Naive thymus-derived CD8-positive, alpha-beta T cell (primary cell): Measurements from ENCODE around the gene PKLR. TPM values are rescaled to one million over a fixed set of nuclear protein-coding genes. Genes with fewer than 3 reads are reported as not detected.
"Not testable (repeated sequence)": the region's sequence is repeated elsewhere in the genome, so short reads cannot be mapped to it uniquely, and the experiment has no call there.

Experiments used
- ATAC-seq, 2 donors: fragments of 150-1000 bp; cut with Tn5 transposase in 1 of 2; sonication (Bioruptor Pico), chemical (Tn5 transposase) in 1 of 2; 1 replicate in 1 of 2; 2 replicates in 1 of 2; pipeline ENCODE4 v1.10.0; 2021; ENCODE audit warnings: mild to moderate bottlenecking in 2 of 2, moderate library complexity in 2 of 2
- POLR2A ChIA-PET: fragments of 350-600 bp; sonication (Branson Sonifier 250); formaldehyde crosslinking; loops from one replicate; lab custom pipeline; 2021; ENCODE audit warnings: antibody characterized with exemption; lab: Charles Lee
- DNase-seq, 10 donors: peaks; one replicate each; pipeline versions ENCODE4 v3.0.0 to v3.0.0-alpha.2; 2020 to 2022
- H3K27ac Mint-ChIP-seq, 10 donors: one replicate each; pipeline ENCODE4 v1.8.0; 2020 to 2022; ENCODE audit warnings: mild to moderate bottlenecking in 10 of 10, mixed read lengths in 10 of 10, moderate library complexity in 4 of 10, inconsistent platforms in 1 of 10
- H3K27me3 Mint-ChIP-seq, 5 donors: one replicate each; pipeline ENCODE4 v1.8.0; 2021 to 2022; ENCODE audit warnings: mixed read lengths in 5 of 5
- H3K36me3 Mint-ChIP-seq, 3 donors: one replicate each; pipeline ENCODE4 v1.8.0; 2020 to 2022; ENCODE audit warnings: mixed read lengths in 3 of 3, mild to moderate bottlenecking in 2 of 3, inconsistent platforms in 1 of 3
- H3K4me1 Mint-ChIP-seq, 4 donors: one replicate each; pipeline ENCODE4 v1.8.0; 2021 to 2022; ENCODE audit warnings: mixed read lengths in 4 of 4
- H3K4me3 Mint-ChIP-seq, 10 donors: one replicate each; pipeline ENCODE4 v1.8.0; 2020 to 2022; ENCODE audit warnings: mild to moderate bottlenecking in 10 of 10, mixed read lengths in 10 of 10, moderate library complexity in 6 of 10, inconsistent platforms in 1 of 10
- H3K9me3 Mint-ChIP-seq, 9 donors: one replicate each; pipeline ENCODE4 v1.8.0; 2020 to 2022; ENCODE audit warnings: mixed read lengths in 9 of 9, mild to moderate bottlenecking in 3 of 9, inconsistent platforms in 1 of 9, moderate library complexity in 1 of 9
- polyA plus RNA-seq, 3 donors: library from polyadenylated mRNA; unstranded; fragments of 300-500 nt; fragmentation: Illumina TruSeq; gene quantifications; one replicate each; pipeline ENCODE4 v1.2.3, GENCODE V29; 2021
- total RNA-seq, 8 experiments: library from RNA in 2 of 8; stranded (reverse) in 2 of 8; gene quantifications; one replicate each; pipeline ENCODE4 v1.2.3 and lab custom pipeline; 2021 to 2026

Gene PKLR
- total and polyA plus RNA-seq, 5 experiments from 2014 or later = not detected

GRCh38 chr1:155295183-155295941, 5.9 kb downstream of the PKLR start:
- Mint-ChIP-seq H3K9me3 (no peaks in the 10 kb centered on the region), H3K36me3 (peaks cover 0 to 2% (median 0%) of the 10 kb centered on the region in 3 donors), H3K4me3 (no peak overlapping the region), H3K27ac (no peak overlapping the region), H3K27me3 (peaks cover 23 to 49% (median 38%) of the 10 kb centered on the region in 5 donors), H3K4me1 (peaks cover 3 to 11% (median 6%) of the 10 kb centered on the region in 4 donors)
- DNase-seq (no peak), ATAC-seq (no peak)
- POLR2A ChIA-PET = no interaction called here

GRCh38 chr1:155294520-155295182, 6.6 kb downstream of the PKLR start:
- ATAC-seq = no peak
- peaks cover 3 to 11% (median 6%) of the 10 kb centered on the region in 4 donors for H3K4me1 Mint-ChIP-seq
- H3K27me3 Mint-ChIP-seq = peaks cover 25 to 49% (median 42%) of the 10 kb centered on the region in 5 donors
- peaks cover 0 to 2% (median 0%) of the 10 kb centered on the region in 3 donors for H3K36me3 Mint-ChIP-seq
- POLR2A ChIA-PET = no interaction called here
- H3K27ac Mint-ChIP-seq = peak overlapping the region in 1 of 10 donors; percentile 54
- no peaks in the 10 kb centered on the region for H3K9me3 Mint-ChIP-seq
- peak overlapping the region in 4 of 10 donors; percentile 0 to 61 (median 42) for H3K4me3 Mint-ChIP-seq
- no peak for DNase-seq

GRCh38 chr1:155293086-155293749, 8.0 kb downstream of the PKLR start:
- Mint-ChIP-seq H3K27ac (peak overlapping the region in 1 of 10 donors; percentile 38), H3K4me3 (no peak overlapping the region), H3K9me3 (no peaks in the 10 kb centered on the region), H3K27me3 (peaks cover 25 to 49% (median 39%) of the 10 kb centered on the region in 5 donors), H3K4me1 (peaks cover 3 to 11% (median 6%) of the 10 kb centered on the region in 4 donors), H3K36me3 (peaks cover 0 to 2% (median 0%) of the 10 kb centered on the region in 3 donors)
- DNase-seq (no peak), ATAC-seq (no peak)
- POLR2A ChIA-PET = interaction anchor here (0.9 kb wide), 1 partner anchor 28 kb away, joined by 4 read pairs; no protein-coding TSS in a partner anchor

DNA sequence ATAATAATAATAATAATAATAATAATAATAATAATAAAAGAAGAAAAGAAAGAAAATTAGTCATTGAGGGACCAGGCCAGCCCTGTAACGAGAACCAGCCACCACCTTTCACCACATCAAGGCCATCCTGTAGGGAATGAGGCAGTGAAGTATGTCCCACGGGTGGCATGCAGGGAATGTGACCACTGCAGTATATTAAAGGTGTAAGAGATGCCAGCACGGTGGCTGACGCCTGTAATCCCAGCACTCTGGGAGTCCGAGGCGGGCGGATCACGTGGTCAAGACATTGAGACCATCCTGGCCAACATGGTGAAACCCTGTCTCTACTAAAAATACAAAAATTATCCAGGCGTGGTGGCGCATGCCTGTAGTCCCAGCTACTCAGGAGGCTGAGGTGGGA, 10.2 kb downstream of the PKLR start:
- Mint-ChIP-seq H3K27me3 (peaks cover 15 to 28% (median 21%) of the 10 kb centered on the region in 5 donors), H3K4me1 (peaks cover 3 to 11% (median 6%) of the 10 kb centered on the region in 4 donors)
- H3K4me3 Mint-ChIP-seq, H3K36me3 Mint-ChIP-seq, H3K27ac Mint-ChIP-seq, ATAC-seq, DNase-seq, H3K9me3 Mint-ChIP-seq: not testable (repeated sequence)
- POLR2A ChIA-PET = interaction anchor here (0.7 kb wide), 1 partner anchor 372 kb away, joined by 3 read pairs; no protein-coding TSS in a partner anchor

DNA sequence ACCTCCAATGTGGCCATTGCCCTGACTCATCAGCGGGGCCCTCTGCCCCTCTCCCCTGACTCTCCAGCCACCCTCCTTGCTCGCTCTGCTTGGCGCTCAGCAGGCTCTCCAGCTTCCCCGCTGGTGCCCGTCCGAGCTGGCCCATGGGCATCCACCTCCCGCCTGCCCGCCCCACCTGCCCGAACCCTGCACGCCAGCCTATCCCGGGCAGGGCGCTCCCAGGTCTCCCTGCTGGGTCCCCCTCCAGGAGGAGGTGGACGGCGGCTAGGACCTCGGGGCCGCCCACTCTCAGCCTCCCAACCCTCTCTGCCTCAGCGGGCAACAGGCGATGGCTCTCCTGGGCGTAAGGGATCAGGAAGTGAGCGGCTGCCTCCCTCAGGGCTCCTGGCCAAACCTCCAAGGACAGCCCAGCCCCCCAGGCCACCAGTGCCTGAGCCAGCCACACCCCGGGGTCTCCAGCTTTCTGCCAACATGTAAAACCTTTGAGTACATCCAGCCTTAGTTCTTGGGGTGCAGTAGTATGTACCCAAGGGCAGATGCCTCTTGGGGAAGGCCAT, 13.2 kb downstream of the PKLR start:
- POLR2A ChIA-PET = no interaction called here
- Mint-ChIP-seq H3K4me1 (no peaks in the 10 kb centered on the region), H3K27me3 (peaks cover 0 to 7% (median 5%) of the 10 kb centered on the region in 5 donors)

DNA sequence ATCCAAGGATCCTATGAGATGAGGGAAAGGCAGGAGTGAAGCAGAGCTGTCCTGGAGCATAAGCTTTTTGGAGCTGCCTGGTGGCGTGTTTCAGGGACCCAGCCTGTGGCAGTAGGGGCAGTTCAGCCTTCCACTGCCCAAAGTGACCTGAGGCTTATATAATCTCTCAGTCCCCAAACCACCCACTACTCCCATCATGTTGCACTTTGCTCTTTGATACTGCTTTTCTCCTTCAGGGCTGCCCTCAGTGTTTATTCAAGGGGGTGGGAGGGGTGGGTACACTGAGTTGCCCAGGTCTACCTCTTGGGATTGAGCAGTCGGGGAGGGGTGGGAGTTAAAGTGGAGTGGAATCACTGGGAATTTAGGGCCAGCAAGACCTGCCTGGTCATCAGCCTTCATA, 14.7 kb downstream of the PKLR start:
- DNase-seq (no peak), ATAC-seq (no peak)
- POLR2A ChIA-PET = no interaction called here
- no peaks in the 10 kb centered on the region for H3K36me3 Mint-ChIP-seq
- H3K27me3 Mint-ChIP-seq = peaks cover 0 to 5% (median 3%) of the 10 kb centered on the region in 5 donors
- H3K4me1 Mint-ChIP-seq = no peaks in the 10 kb centered on the region
- no peaks in the 10 kb centered on the region for H3K9me3 Mint-ChIP-seq
- H3K4me3 Mint-ChIP-seq = no peak overlapping the region
- no peak overlapping the region for H3K27ac Mint-ChIP-seq

More for the DNA sequence above, 13.2 kb downstream of the PKLR start:
- H3K4me3 Mint-ChIP-seq = no peak overlapping the region
- DNase-seq (no peak), ATAC-seq (no peak)
- H3K9me3 Mint-ChIP-seq = no peaks in the 10 kb centered on the region
- no peak overlapping the region for H3K27ac Mint-ChIP-seq
- H3K36me3 Mint-ChIP-seq = no peaks in the 10 kb centered on the region

DNA sequence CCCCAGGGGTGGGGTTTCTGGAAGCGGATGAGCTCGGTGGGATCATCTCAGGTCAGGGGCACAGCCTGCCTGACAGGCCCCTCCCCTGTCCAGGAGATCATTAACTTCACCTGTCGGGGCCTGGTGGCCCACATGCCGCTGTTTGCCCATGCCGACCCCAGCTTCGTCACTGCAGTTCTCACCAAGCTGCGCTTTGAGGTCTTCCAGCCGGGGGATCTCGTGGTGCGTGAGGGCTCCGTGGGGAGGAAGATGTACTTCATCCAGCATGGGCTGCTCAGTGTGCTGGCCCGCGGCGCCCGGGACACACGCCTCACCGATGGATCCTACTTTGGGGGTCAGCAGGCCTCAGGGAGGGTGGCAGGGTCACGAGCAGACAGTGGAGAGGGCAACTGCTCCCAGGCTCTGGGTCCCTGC, 15.6 kb downstream of the PKLR start:
- no peak for ATAC-seq
- Mint-ChIP-seq H3K9me3 (no peaks in the 10 kb centered on the region), H3K27me3 (peaks cover 0 to 4% (median 0%) of the 10 kb centered on the region in 5 donors), H3K4me1 (no peaks in the 10 kb centered on the region), H3K36me3 (no peaks in the 10 kb centered on the region), H3K27ac (no peak overlapping the region), H3K4me3 (no peak overlapping the region)
- POLR2A ChIA-PET = interaction anchor here (0.5 kb wide), 1 partner anchor 49 kb away, joined by 3 read pairs; no protein-coding TSS in a partner anchor
- no peak for DNase-seq

GRCh38 chr1:155285063-155285462, 16.2 kb downstream of the PKLR start:
- POLR2A ChIA-PET = no interaction called here
- no peak overlapping the region for H3K27ac Mint-ChIP-seq
- DNase-seq = no peak
- H3K36me3 Mint-ChIP-seq = no peaks in the 10 kb centered on the region
- no peaks in the 10 kb centered on the region for H3K9me3 Mint-ChIP-seq
- H3K4me1 Mint-ChIP-seq = no peaks in the 10 kb centered on the region
- no peak overlapping the region for H3K4me3 Mint-ChIP-seq
- H3K27me3 Mint-ChIP-seq = peaks cover 0 to 2% (median 0%) of the 10 kb centered on the region in 5 donors
- no peak for ATAC-seq

GRCh38 chr1:155284476-155284875, 16.8 kb downstream of the PKLR start:
- no peak for ATAC-seq
- no peaks in the 10 kb centered on the region for H3K27me3 Mint-ChIP-seq
- H3K27ac Mint-ChIP-seq = no peak overlapping the region
- no peaks in the 10 kb centered on the region for H3K4me1 Mint-ChIP-seq
- no peak overlapping the region for H3K4me3 Mint-ChIP-seq
- no peaks in the 10 kb centered on the region for H3K36me3 Mint-ChIP-seq
- DNase-seq = no peak
- POLR2A ChIA-PET = no interaction called here
- no peaks in the 10 kb centered on the region for H3K9me3 Mint-ChIP-seq

- no peak overlapping the region for H3K4me3 Mint-ChIP-seq
- no peaks in the 10 kb centered on the region for H3K36me3 Mint-ChIP-seq
- POLR2A ChIA-PET = no interaction called here
- peak overlapping the region in 1 of 10 donors; percentile 20 for H3K27ac Mint-ChIP-seq
- H3K9me3 Mint-ChIP-seq = no peaks in the 10 kb centered on the region
- ATAC-seq = no peak
- H3K4me1 Mint-ChIP-seq = peaks cover 2 to 9% (median 7%) of the 10 kb centered on the region in 4 donors
- H3K27me3 Mint-ChIP-seq = no peaks in the 10 kb centered on the region
- no peak for DNase-seq
Observed at GRCh38 chr1:155282488-155283091, 18.6 kb downstream of the PKLR start.

DNA sequence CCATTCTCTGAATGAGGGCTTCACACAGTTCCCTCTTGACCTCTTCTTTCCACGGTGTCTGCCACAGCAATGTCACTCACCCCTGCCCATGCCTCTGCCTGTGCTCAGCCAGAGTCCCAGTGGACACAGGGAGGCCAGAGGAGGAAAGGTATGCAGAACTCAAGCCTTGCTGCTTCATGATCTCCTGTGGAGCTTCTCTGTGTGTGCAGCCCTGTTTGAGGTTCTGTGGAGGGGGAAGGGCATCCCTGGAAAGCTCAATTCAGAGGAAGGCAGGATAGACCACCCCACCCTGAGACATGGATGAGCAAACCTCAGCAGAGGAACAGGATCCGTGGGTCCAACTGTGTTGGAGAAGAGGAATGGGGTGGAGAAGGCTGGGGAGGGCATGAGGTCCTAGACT, 22.0 kb downstream of the PKLR start:
- ATAC-seq (no peak), DNase-seq (no peak)
- no peaks in the 10 kb centered on the region for H3K36me3 Mint-ChIP-seq
- no peaks in the 10 kb centered on the region for H3K27me3 Mint-ChIP-seq
- H3K4me3 Mint-ChIP-seq = peak overlapping the region in 2 of 10 donors; percentile 14 to 51
- peak overlapping the region in 2 of 10 donors; percentile 42 to 46 for H3K27ac Mint-ChIP-seq
- POLR2A ChIA-PET = no interaction called here
- peaks cover 10 to 27% (median 22%) of the 10 kb centered on the region in 4 donors for H3K4me1 Mint-ChIP-seq
- H3K9me3 Mint-ChIP-seq = no peaks in the 10 kb centered on the region

DNA sequence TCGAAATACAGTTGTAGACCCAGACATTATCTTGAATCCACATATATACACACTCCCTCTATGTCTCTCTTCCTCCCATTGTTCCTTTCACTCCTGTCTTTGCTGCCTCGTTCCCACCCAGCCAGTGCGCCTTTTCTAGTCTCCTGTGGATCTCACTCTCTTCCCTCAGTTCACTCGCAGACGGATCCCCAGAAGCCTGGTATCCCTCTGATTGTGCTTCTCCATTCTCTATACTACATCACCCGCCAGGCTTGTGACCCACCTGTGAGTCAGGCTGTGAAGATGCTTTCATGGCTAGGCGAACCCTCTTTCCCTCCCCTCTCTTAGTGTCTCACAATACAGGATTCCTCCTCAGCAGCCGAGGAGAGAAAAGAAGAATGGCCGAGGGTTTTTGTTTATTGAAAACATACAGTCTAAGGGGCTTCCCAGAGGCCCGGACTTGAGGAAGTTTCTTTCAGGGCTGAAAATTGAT, 22.5 kb downstream of the PKLR start:
- POLR2A ChIA-PET = interaction anchor here (0.8 to 1.3 kb wide), 3 partner anchors 33 to 45 kb away, joined by 3 to 4 read pairs (median 3); no protein-coding TSS in a partner anchor
- H3K27me3 Mint-ChIP-seq = no peaks in the 10 kb centered on the region
- ATAC-seq = no peak
- peak overlapping the region in 8 of 10 donors; percentile 5 to 88 (median 46) for H3K27ac Mint-ChIP-seq
- peaks cover 10 to 28% (median 24%) of the 10 kb centered on the region in 4 donors for H3K4me1 Mint-ChIP-seq
- no peak for DNase-seq
- no peaks in the 10 kb centered on the region for H3K9me3 Mint-ChIP-seq
- no peaks in the 10 kb centered on the region for H3K36me3 Mint-ChIP-seq
- peak overlapping the region in 9 of 10 donors; percentile 24 to 83 (median 75) for H3K4me3 Mint-ChIP-seq
